Measurements from ENCODE around the gene SPATA4.

The SPATA4 gene

DNA sequence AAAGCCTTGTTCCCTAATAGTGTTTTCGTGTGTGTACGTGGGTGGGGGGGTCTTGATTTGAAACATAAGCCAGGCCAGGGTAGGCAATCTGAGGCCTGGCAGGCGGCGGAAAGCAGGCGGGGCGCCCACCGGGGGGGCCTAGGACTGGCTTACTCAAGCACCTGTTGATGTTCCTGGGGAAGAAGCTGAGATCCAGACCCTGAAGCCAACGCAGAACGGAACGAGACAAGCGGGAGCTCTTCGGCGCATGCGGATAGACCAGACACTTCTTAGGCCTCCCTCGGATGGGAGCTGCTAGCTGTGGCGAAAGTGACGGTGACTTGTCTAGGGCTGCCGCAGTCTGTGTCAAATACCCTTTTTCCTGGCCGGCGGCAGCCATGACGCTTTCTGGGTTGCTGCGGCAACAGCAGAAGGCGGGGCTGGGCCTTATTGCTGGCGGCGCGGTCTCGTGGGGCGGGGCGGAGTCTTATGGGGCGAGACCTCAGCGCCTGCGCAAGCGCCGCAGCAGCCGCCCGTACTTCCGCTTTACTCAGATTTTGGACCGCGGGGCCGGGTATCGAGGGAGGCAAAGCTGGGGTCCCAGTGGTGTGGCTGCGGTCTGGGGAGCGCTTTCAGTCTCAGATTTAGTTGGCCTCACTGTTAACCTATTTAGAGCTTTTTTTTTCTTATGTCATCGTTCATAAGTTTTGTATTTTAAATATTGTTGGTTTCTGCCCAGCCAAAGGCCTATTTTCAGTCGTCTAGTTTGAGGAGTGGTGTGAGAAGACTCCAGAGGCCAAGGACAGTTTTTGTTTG is at the start of gene SPATA4:
Gene SPATA4, minus strand, starts transcription at position 402 of the 795 bp plus-strand sequence. Its CDS starts 23 bp downstream, at position 379.
- TF ChIP-seq, protein P1, sequence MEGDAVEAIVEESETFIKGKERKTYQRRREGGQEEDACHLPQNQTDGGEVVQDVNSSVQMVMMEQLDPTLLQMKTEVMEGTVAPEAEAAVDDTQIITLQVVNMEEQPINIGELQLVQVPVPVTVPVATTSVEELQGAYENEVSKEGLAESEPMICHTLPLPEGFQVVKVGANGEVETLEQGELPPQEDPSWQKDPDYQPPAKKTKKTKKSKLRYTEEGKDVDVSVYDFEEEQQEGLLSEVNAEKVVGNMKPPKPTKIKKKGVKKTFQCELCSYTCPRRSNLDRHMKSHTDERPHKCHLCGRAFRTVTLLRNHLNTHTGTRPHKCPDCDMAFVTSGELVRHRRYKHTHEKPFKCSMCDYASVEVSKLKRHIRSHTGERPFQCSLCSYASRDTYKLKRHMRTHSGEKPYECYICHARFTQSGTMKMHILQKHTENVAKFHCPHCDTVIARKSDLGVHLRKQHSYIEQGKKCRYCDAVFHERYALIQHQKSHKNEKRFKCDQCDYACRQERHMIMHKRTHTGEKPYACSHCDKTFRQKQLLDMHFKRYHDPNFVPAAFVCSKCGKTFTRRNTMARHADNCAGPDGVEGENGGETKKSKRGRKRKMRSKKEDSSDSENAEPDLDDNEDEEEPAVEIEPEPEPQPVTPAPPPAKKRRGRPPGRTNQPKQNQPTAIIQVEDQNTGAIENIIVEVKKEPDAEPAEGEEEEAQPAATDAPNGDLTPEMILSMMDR (IDR thresholded peaks at IDR 0.05), result no peak

DNA sequence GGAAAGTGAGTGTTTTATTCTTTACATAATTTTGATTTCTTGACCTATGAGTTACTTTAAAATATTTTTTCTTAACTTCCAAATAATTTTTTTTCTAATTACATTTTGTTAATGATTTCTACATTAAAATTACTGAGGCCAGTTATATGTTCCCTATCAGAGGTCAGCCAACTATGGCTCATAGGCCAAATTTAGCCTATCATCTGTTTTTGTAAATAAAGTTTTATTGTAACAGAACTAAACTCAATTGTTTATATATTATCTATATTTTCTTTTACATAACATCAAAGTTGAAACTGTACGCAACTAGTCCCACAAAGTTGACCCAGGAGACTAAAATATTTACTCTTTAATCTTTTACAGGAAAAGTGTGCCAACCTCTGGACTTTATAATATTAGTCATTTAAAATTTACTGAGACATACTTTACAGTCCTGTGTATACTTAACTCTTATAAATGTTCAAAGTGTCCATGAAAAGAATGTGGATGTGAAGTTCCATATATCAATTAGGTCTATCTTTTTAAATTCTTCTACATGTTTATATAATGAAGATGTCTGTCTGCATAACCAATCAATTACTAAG is 47.5 kb upstream of the SPATA4 start:
- TF ChIP-seq, protein P1 (IDR thresholded peaks at IDR 0.05), result no peak

DNA sequence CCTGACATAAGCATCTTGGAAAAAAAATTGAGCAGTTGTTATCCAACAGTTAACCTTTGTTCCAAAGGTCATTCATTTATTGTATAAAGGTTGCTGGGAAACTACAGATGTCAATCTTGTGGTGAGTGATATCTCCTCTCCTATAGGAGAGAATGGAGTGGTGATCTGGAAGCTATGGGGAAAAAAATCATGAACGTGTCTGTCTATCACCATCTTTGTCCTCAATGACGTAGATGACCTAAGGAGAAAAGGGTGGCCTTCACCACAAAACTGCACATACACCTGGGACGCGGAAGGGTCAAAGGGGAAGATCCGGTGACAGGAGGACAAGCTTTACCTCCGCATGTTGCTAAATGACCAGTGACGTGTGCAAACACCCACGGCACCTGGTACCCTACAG is 46.3 kb upstream of the SPATA4 start:
- TF ChIP-seq, protein P1 (IDR thresholded peaks at IDR 0.05), result no peak

DNA sequence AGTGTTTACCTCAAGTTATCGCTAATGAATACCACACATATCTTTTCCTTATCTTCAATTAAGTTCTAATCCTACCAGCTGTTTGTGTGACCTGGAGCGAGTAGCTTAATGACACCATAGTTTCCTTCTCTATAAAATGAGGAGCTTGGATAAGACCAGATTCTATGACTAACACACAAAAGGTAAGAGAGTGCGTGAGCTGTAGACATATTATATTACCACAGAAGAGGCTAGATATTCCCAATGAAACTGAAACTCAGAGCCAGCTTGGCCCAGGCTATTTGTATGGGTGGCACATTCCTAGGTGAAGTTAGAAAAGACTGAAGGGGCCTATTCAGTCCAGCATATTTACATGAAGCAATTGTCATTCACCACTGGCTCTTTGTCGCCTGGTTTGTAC is 43.4 kb upstream of the SPATA4 start:
- TF ChIP-seq, protein P1 (IDR thresholded peaks at IDR 0.05), result no peak

DNA sequence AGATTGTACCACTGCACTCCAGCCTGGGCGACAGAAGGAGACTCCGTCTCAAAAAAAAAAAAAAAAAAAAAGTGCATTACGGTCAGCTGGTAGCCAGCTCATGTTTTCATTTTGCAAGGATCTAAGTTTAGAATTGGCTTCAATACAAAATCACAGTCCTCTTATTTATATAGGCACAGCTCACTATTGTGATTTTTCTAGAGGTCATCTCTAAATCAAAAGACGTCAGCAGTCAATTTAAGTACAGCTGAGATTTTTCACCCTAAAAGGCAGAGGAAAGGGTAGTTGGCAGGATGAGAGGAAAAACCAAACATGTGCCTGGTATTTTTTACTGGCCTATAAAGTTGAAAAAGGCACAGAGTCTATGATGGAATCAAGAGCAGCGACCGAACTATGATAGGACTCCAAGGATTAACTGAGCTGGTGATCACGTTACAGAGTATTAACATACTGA is 42.8 kb upstream of the SPATA4 start:
- TF ChIP-seq, protein P1 (IDR thresholded peaks at IDR 0.05), result no peak

DNA sequence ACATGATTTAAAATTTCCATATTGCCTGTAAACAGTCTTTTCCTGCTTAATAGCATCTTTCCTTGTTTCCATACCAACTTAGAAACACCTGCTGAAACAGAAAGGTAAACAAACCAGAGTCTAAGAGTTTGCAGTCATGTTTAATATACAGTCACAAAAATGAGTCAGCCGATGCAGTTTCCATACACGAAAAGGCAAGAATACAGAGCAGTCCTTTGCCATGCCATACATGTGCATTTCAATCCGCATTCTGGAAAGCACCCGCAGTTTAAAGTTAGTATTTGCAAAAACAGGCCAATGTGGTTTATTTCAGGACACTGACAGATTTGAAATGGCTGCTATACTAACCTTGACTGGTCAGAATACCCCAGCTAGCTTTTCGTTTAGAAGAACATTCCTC is 41.6 kb upstream of the SPATA4 start:
- TF ChIP-seq, protein P1 (IDR thresholded peaks at IDR 0.05), result no peak

DNA sequence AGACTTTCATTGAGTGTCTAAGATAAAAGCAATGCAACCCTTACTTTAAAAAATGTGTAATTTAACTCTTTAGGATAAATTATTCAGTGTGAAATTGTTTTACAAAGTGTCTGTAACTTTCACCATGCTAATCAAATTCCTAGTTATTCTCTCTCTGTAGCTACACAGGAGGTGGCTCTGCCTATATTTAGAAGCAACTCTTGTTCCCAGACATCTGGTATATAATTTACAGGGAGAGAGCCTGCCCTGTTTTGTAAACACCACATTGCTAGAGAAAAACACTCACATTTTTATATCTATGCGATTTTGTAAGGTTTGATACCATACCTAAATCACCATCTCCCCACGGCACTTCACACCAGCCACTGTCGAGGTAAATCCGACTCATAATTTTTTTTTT is 35.5 kb upstream of the SPATA4 start:
- TF ChIP-seq, protein P1 (IDR thresholded peaks at IDR 0.05), result no peak

Measured in LNCAP (cell line).